PFSK-1 (cell line): ENCODE results near the gene B3GNT8.

Experiments used
- FOXP2 ChIP-seq: optimal IDR thresholded peaks from 2 replicates; pipeline ENCODE3; 2011; ENCODE audit warnings: borderline replicate concordance, control low read depth, inconsistent platforms; ENCODE audit not compliant: insufficient read depth; ENCODE audit errors: extremely low read length, extremely low read depth
- POLR2AphosphoS5 ChIP-seq: IDR thresholded peaks from 2 replicates; pipeline ENCODE4 v1.6.1; 2012; ENCODE audit warnings: low read depth, mild to moderate bottlenecking, control low read depth, low read length, moderate library complexity
- REST ChIP-seq, 2 experiments: IDR thresholded peaks; 2 replicates each; pipeline versions ENCODE4 v1.6.1 to v1.8.0; 2011 to 2012; ENCODE audit warnings: low read depth in 2 of 2, low read length in 2 of 2, control low read depth in 1 of 2, inconsistent platforms in 1 of 2, mild to moderate bottlenecking in 1 of 2, moderate library complexity in 1 of 2; ENCODE audit not compliant: insufficient read depth in 1 of 2
- SIN3A ChIP-seq: IDR thresholded peaks from 2 replicates; pipeline ENCODE4 v1.6.1; 2012; ENCODE audit warnings: mild to moderate bottlenecking, low read length, moderate library complexity, borderline replicate concordance; ENCODE audit not compliant: insufficient read depth
- TAF1 ChIP-seq: IDR thresholded peaks from 2 replicates; pipeline ENCODE4 v1.6.1; 2012; ENCODE audit warnings: low read length, control low read depth, borderline replicate concordance; ENCODE audit not compliant: insufficient read depth

Gene B3GNT8

GRCh38 chr19:41422955-41423354 lies 4.2 kb downstream of the B3GNT8 start:
- TF ChIP-seq POLR2AphosphoS5 (no peak), REST (IDR thresholded peaks at IDR 0.05; ENCODE audit: insufficient read depth in 1 of 2, low read depth in 2 of 2, low read length in 2 of 2) (no peak), TAF1 (no peak), SIN3A (no peak), FOXP2 (no peak)

GRCh38 chr19:41422456-41422855 lies 4.7 kb downstream of the B3GNT8 start:
- no peak for TF ChIP-seq SIN3A
- no peak for TF ChIP-seq REST (IDR thresholded peaks at IDR 0.05; ENCODE audit: insufficient read depth in 1 of 2, low read depth in 2 of 2, low read length in 2 of 2)

GRCh38 chr19:41421973-41422372 lies 5.2 kb downstream of the B3GNT8 start:
- TF ChIP-seq TAF1 = no peak
- TF ChIP-seq FOXP2 = no peak
- no peak for TF ChIP-seq POLR2AphosphoS5
- no peak for TF ChIP-seq SIN3A
- no peak for TF ChIP-seq REST (IDR thresholded peaks at IDR 0.05; ENCODE audit: insufficient read depth in 1 of 2, low read depth in 2 of 2, low read length in 2 of 2)

- TF ChIP-seq REST (IDR thresholded peaks at IDR 0.05; ENCODE audit: insufficient read depth in 1 of 2, low read depth in 2 of 2, low read length in 2 of 2) (no peak), SIN3A (no peak), FOXP2 (no peak), TAF1 (no peak), POLR2AphosphoS5 (no peak)
These were observed 5.9 kb downstream of the B3GNT8 start for GRCh38 chr19:41421314-41421713.

- TF ChIP-seq POLR2AphosphoS5 = no peak
- no peak for TF ChIP-seq FOXP2
- TF ChIP-seq REST (IDR thresholded peaks at IDR 0.05; ENCODE audit: insufficient read depth in 1 of 2, low read depth in 2 of 2, low read length in 2 of 2) = no peak
- no peak for TF ChIP-seq SIN3A
- TF ChIP-seq TAF1 = no peak
These were observed 6.9 kb downstream of the B3GNT8 start for GRCh38 chr19:41420101-41420880.
